D721Med (cell line): Measurements from ENCODE around the gene SMG9.

Source experiments
- DNase-seq: peaks from one replicate; pipeline ENCODE4 v3.0.0; 2011; ENCODE audit warnings: low spot score; ENCODE audit not compliant: insufficient read length
- FAIRE-seq: peaks from 2 replicates; lab custom pipeline; 2011; peaks lifted over from hg19 to GRCh38; lab: Jason Lieb, UNC
- TF ChIP-seq, protein P1 (sequence below): IDR thresholded peaks from 2 replicates; pipeline ENCODE4 v1.5.1; 2012; ENCODE audit warnings: mild to moderate bottlenecking, control low read depth; ENCODE audit not compliant: insufficient read depth; ENCODE audit errors: missing control alignments

The SMG9 gene

DNA sequence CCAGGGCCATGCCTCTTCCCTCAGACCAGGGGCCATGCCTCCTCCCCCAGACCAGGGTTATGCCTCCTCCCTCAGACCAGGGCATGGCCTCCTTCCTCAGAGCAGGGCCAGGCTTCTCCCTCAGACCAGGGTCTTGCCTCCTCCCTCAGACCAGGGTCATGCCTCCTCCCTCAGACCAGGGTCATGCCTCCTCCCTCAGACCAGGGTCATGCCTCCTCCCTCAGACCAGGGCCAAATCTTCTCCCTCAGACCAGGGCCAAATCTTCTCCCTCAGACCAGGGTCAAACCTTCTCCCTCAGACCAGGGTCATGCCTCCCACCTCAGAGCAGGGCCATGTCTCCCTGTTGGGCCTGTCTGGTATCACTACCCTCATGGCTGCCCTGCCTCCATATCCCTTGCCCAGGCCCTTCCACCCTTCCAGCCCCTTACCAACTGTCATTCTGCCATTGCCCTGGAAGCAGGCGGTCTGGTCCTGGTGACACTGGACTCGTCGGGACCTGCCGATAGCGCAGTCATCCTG, 43.3 kb upstream of the SMG9 start:
- no peak for DNase-seq
- FAIRE-seq, result no peak
- TF ChIP-seq, protein P1, sequence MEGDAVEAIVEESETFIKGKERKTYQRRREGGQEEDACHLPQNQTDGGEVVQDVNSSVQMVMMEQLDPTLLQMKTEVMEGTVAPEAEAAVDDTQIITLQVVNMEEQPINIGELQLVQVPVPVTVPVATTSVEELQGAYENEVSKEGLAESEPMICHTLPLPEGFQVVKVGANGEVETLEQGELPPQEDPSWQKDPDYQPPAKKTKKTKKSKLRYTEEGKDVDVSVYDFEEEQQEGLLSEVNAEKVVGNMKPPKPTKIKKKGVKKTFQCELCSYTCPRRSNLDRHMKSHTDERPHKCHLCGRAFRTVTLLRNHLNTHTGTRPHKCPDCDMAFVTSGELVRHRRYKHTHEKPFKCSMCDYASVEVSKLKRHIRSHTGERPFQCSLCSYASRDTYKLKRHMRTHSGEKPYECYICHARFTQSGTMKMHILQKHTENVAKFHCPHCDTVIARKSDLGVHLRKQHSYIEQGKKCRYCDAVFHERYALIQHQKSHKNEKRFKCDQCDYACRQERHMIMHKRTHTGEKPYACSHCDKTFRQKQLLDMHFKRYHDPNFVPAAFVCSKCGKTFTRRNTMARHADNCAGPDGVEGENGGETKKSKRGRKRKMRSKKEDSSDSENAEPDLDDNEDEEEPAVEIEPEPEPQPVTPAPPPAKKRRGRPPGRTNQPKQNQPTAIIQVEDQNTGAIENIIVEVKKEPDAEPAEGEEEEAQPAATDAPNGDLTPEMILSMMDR, result no peak

DNA sequence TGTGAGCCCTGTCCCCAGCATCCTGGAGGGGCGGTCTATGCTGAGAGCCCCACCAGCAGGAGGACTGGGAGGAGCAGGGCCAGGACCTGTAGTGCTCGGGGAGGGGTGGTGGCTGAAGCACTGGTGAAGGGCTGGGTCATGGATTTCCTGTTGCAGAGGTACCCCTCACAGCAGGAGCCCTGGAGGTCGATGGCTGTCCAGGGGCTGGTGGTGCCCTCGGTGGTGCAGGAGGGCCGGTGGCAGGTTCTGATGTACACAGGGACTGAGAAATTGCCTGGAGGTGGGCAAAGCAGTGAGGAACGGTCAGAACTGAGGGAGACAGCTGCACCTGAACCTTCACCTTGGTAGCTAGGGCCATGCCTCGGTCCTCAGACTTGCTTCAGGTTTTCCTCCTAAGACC, 42.8 kb upstream of the SMG9 start:
- FAIRE-seq, result no peak
- TF ChIP-seq, protein P1, result no peak

DNA sequence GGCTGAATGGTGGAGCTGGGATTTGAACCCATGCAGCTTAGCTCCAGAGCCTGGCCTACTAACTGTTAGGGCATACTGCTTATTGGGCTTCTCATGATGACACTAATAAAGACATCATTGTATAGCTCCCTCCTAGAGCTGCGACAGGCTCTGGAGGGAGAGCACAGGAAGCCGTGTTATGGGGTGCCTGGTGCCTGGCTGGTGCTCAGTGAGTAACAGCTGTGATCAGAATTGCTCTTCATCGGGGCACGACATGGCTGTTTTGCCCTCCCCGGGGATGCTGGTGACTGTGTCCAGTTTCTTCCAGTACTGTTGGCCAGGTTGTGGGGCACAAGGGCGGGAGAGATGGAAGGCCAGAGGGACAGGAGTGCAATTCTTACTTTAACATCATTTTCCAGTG, 42.4 kb upstream of the SMG9 start:
- TF ChIP-seq, protein P1, result no peak
- no peak for FAIRE-seq
- DNase-seq, result no peak

More for the DNA sequence above, 42.8 kb upstream of the SMG9 start:
- DNase-seq, result no peak

DNA sequence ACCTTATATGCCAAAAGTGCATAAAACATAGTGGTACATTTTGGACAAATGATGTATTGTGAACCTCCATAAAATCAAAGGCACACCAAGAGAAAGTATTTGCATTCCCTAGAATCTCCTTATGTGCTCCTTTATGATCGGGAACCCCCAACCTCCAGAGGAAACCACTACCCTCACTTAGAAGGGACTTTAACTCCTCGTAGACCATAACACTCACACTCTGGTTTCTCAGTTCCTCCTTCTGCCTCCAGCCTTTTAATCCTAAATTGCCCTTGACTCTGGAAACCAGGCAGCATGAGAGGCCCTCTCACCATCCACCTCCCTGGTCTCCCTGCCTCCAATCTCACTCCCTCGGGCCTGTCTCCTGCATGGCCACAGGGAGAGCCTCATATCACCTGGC, 35.8 kb upstream of the SMG9 start:
- DNase-seq (no peak), FAIRE-seq (no peak)
- TF ChIP-seq, protein P1, result no peak

DNA sequence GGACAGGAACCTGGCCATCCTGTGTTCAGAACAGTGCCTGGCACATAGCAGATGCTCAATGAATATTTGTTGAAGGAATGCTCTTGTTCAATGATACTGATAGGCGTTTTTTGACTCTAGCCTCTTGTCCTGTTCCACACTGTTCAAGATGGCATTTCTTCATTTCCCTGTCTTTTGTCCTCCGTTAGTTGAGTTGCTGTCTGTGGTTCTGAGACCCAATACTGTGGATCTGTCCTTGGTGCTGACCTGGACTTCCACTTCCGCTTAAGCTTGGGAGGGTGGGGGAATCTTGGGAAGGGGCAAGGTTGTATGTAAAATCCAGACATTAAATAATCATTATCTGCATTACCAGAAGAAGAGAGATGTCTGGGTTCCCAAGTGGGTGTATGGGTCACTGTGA, 34.3 kb upstream of the SMG9 start:
- FAIRE-seq, result no peak
- TF ChIP-seq, protein P1, result no peak
- DNase-seq, result no peak

DNA sequence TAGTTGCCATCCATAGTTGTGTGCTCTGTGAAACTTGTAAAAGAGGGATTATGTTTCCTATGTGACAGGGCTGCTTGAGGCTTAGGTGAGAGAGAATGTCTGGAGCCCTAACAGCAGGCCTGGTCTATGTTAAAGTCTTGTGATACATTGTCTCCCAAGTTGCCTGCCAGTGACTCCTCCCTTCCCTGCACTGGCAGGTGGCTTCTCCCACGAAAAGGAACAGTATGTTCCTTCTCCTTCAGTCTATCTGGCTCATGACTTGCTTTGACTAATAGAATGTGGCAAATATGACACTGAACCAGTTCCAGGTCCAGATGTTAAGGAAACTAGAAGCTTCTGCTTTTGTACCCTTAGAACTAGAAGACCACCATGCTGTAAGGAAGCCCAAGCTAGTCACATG, 31.9 kb upstream of the SMG9 start:
- TF ChIP-seq, protein P1, result no peak
- no peak for FAIRE-seq
- no peak for DNase-seq

DNA sequence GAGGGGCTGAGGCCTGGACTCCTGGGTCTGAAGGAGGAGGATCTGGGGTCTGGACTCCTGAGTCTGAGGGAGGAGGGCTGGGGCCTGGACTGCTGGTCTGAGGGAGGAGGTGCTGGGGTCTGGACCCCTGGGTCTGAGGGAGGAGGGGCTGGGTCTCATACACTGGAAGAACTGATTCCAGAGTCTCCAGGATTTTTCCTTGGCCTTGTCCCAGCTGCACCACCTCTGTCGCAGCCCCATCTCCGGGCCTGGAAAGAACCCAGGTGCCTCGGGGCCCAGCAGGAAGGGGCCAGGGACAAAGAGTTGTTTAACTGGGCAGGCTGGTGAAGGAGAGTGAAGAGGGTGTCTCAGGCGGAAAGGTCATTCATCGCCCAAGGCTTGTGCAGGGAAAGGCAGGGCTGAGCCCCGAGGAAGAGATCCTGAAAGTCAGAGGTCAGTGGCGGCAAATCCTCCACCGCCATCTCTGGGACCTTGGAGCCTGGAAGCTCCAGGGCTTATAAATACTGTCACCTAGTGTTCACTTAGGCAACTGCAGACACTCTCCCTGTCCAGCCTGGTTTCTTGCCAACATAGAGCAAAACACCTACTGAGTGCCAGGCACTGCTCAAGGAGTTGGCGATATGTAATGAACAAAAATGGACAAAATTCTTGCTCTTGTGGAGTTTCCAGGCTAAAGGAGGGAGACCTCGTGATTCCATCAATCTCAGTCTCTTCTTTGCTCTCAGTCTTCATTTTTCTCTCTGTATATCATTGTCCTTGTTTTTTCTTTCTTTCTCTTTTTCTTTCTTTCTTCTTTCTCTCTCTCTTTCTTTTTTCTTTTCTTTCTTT, 30.4 kb upstream of the SMG9 start:
- no peak for DNase-seq
- TF ChIP-seq, protein P1, result peak; percentile 94
- FAIRE-seq, result no peak
